Upper lobe of left lung (tissue), 4 donors: ENCODE data around the gene PDIK1L.

Experiments
- POLR2A ChIP-seq, 4 donors: fragments of 450-650 bp; IDR thresholded peaks; one replicate each; pipeline ENCODE4 v1.5.1; 2016 to 2017; ENCODE audit warnings: antibody characterized with exemption in 4 of 4, mild to moderate bottlenecking in 2 of 4
- TF ChIP-seq, protein P1 (sequence below), 6 experiments: fragments of 450-650 bp in 4 of 6; fragments of 200-600 bp in 2 of 6; sonication (generic) in 2 of 6; IDR thresholded peaks; one replicate each; pipeline ENCODE4 v1.5.1; 2016 to 2019; ENCODE audit warnings: antibody characterized with exemption in 6 of 6

DNA sequence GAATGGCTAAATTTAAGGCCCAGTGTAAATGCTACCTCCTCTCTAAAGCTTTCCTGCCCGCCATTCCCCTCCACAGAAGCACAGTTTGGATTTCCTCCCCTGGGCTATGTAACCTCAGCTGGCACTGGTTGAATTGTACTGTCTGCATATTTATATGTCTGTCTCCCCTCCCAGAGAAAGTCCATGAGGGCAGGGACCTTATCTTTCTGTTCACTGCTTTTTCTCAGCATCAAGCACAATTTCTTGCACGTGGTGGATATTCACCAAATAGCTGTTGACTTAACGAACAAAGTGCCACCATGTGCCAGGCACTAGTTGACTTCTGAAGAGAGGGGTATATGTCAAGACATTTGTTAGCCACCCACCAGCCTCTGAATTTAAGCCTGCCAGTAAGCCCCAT is 9.5 kb upstream of the PDIK1L start:
- TF ChIP-seq, protein P1, sequence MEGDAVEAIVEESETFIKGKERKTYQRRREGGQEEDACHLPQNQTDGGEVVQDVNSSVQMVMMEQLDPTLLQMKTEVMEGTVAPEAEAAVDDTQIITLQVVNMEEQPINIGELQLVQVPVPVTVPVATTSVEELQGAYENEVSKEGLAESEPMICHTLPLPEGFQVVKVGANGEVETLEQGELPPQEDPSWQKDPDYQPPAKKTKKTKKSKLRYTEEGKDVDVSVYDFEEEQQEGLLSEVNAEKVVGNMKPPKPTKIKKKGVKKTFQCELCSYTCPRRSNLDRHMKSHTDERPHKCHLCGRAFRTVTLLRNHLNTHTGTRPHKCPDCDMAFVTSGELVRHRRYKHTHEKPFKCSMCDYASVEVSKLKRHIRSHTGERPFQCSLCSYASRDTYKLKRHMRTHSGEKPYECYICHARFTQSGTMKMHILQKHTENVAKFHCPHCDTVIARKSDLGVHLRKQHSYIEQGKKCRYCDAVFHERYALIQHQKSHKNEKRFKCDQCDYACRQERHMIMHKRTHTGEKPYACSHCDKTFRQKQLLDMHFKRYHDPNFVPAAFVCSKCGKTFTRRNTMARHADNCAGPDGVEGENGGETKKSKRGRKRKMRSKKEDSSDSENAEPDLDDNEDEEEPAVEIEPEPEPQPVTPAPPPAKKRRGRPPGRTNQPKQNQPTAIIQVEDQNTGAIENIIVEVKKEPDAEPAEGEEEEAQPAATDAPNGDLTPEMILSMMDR (IDR thresholded peaks at IDR 0.05), result no peak
- TF ChIP-seq POLR2A (IDR thresholded peaks at IDR 0.05), result no peak
